Activated T-cell treated with anti-CD3 and anti-CD28 coated beads, Interleukin-2, amount 50 U/mL, for 72 hours (primary cell): ENCODE results near the gene TBCD. TPM values are rescaled to one million over a fixed set of nuclear protein-coding genes. Genes with fewer than 3 reads are reported as not detected.

ENCODE experiments used
- ATAC-seq, 2 donors: fragments of 150-1000 bp; cut with Tn5 transposase; replicated peaks in 1 of 2; 2 replicates each; pipeline ENCODE4 v1.10.0; 2021; ENCODE audit warnings: moderate library complexity in 2 of 2, mild to moderate bottlenecking in 1 of 2
- DNase-seq, 2 donors: peaks; one replicate each; pipeline ENCODE4 v3.0.0; 2021 to 2022; ENCODE audit warnings: mixed read lengths in 1 of 2
- H3K27ac Mint-ChIP-seq: one replicate; pipeline ENCODE4 v1.8.0; 2022; ENCODE audit warnings: mild to moderate bottlenecking, moderate library complexity, mixed read lengths
- H3K27me3 Mint-ChIP-seq: one replicate; pipeline ENCODE4 v1.8.0; 2022; ENCODE audit warnings: low read depth, mixed read lengths
- H3K36me3 Mint-ChIP-seq, 2 donors: one replicate each; pipeline ENCODE4 v1.8.0; 2022; ENCODE audit warnings: mixed read lengths in 2 of 2, mild to moderate bottlenecking in 1 of 2; ENCODE audit not compliant: insufficient read depth in 2 of 2
- H3K4me1 Mint-ChIP-seq: one replicate; pipeline ENCODE4 v1.8.0; 2022; ENCODE audit warnings: low read depth, mixed read lengths
- H3K4me3 Mint-ChIP-seq, 2 donors: one replicate each; pipeline ENCODE4 v1.8.0; 2022; ENCODE audit warnings: mild to moderate bottlenecking in 2 of 2, mixed read lengths in 2 of 2, moderate library complexity in 2 of 2
- H3K9me3 Mint-ChIP-seq, 2 donors: one replicate each; pipeline ENCODE4 v1.8.0; 2022; ENCODE audit warnings: mixed read lengths in 2 of 2
- total RNA-seq, 2 donors: library from RNA; stranded (reverse); gene quantifications; one replicate each; pipeline ENCODE4 v1.2.3, GENCODE V29; 2022

TBCD gene
- total RNA-seq, 2 donors from 2014 or later = 112 to 134 TPM

GRCh38 chr17:82924214-82924613 lies 172.3 kb downstream of the TBCD start:
- Mint-ChIP-seq H3K4me3 (no peak overlapping the region), H3K36me3 (peaks cover 6 to 9% of the 10 kb centered on the region in 2 donors), H3K9me3 (no peaks in the 10 kb centered on the region), H3K27me3 (no peaks in the 10 kb centered on the region), H3K27ac (no peak overlapping the region), H3K4me1 (no peaks in the 10 kb centered on the region)
- DNase-seq (no peak), ATAC-seq (no peak)

- H3K4me1 Mint-ChIP-seq = no peaks in the 10 kb centered on the region
- H3K36me3 Mint-ChIP-seq = peaks cover 6 to 9% of the 10 kb centered on the region in 2 donors
- H3K4me3 Mint-ChIP-seq = no peak overlapping the region
- H3K27me3 Mint-ChIP-seq = no peaks in the 10 kb centered on the region
- H3K9me3 Mint-ChIP-seq = no peaks in the 10 kb centered on the region
- ATAC-seq (no peak), DNase-seq (no peak)
- H3K27ac Mint-ChIP-seq = no peak overlapping the region
Measured at GRCh38 chr17:82924812-82925211, 172.9 kb downstream of the TBCD start.

- peaks cover 6 to 9% of the 10 kb centered on the region in 2 donors for H3K36me3 Mint-ChIP-seq
- no peak overlapping the region for H3K4me3 Mint-ChIP-seq
- no peak for ATAC-seq
- no peaks in the 10 kb centered on the region for H3K9me3 Mint-ChIP-seq
- DNase-seq = no peak
- no peaks in the 10 kb centered on the region for H3K27me3 Mint-ChIP-seq
- H3K4me1 Mint-ChIP-seq = no peaks in the 10 kb centered on the region
- no peak overlapping the region for H3K27ac Mint-ChIP-seq
Measured at GRCh38 chr17:82925336-82925735, 173.5 kb downstream of the TBCD start.

GRCh38 chr17:82926081-82926480 lies 174.2 kb downstream of the TBCD start:
- H3K36me3 Mint-ChIP-seq = peaks cover 9 to 10% of the 10 kb centered on the region in 2 donors
- no peaks in the 10 kb centered on the region for H3K9me3 Mint-ChIP-seq
- H3K27ac Mint-ChIP-seq = no peak overlapping the region
- no peak overlapping the region for H3K4me3 Mint-ChIP-seq
- H3K4me1 Mint-ChIP-seq = no peaks in the 10 kb centered on the region
- DNase-seq (no peak), ATAC-seq (no peak)
- no peaks in the 10 kb centered on the region for H3K27me3 Mint-ChIP-seq

GRCh38 chr17:82926716-82927115 lies 174.9 kb downstream of the TBCD start:
- ATAC-seq (no peak), DNase-seq (no peak)
- Mint-ChIP-seq H3K27ac (no peak overlapping the region), H3K4me3 (no peak overlapping the region), H3K36me3 (peaks cover 9 to 13% of the 10 kb centered on the region in 2 donors), H3K27me3 (no peaks in the 10 kb centered on the region), H3K4me1 (no peaks in the 10 kb centered on the region), H3K9me3 (no peaks in the 10 kb centered on the region)

GRCh38 chr17:82927311-82927660 lies 175.4 kb downstream of the TBCD start:
- Mint-ChIP-seq H3K27ac (no peak overlapping the region), H3K4me3 (no peak overlapping the region), H3K9me3 (no peaks in the 10 kb centered on the region), H3K36me3 (peaks cover 9 to 13% of the 10 kb centered on the region in 2 donors), H3K4me1 (no peaks in the 10 kb centered on the region), H3K27me3 (no peaks in the 10 kb centered on the region)
- no peak for ATAC-seq
- DNase-seq = no peak

- ATAC-seq (no peak), DNase-seq (no peak)
- H3K9me3 Mint-ChIP-seq = no peaks in the 10 kb centered on the region
- peaks cover 9 to 14% of the 10 kb centered on the region in 2 donors for H3K36me3 Mint-ChIP-seq
- H3K4me1 Mint-ChIP-seq = no peaks in the 10 kb centered on the region
- H3K27me3 Mint-ChIP-seq = no peaks in the 10 kb centered on the region
- H3K4me3 Mint-ChIP-seq = no peak overlapping the region
- H3K27ac Mint-ChIP-seq = no peak overlapping the region
Measured at GRCh38 chr17:82927661-82928601, 176.1 kb downstream of the TBCD start.

GRCh38 chr17:82929011-82929622 lies 177.3 kb downstream of the TBCD start:
- DNase-seq (no peak), ATAC-seq (no peak)
- peaks cover 9 to 14% of the 10 kb centered on the region in 2 donors for H3K36me3 Mint-ChIP-seq
- no peaks in the 10 kb centered on the region for H3K27me3 Mint-ChIP-seq
- H3K27ac Mint-ChIP-seq = no peak overlapping the region
- no peak overlapping the region for H3K4me3 Mint-ChIP-seq
- H3K4me1 Mint-ChIP-seq = no peaks in the 10 kb centered on the region
- no peaks in the 10 kb centered on the region for H3K9me3 Mint-ChIP-seq

- Mint-ChIP-seq H3K36me3 (peaks cover 9 to 14% of the 10 kb centered on the region in 2 donors), H3K4me1 (no peaks in the 10 kb centered on the region), H3K27me3 (no peaks in the 10 kb centered on the region), H3K4me3 (no peak overlapping the region), H3K27ac (no peak overlapping the region), H3K9me3 (no peaks in the 10 kb centered on the region)
- ATAC-seq (no peak), DNase-seq (no peak)
Measured at GRCh38 chr17:82929676-82930042, 177.8 kb downstream of the TBCD start.

- Mint-ChIP-seq H3K27ac (no peak overlapping the region), H3K4me1 (no peaks in the 10 kb centered on the region), H3K36me3 (peaks cover 9 to 14% of the 10 kb centered on the region in 2 donors), H3K9me3 (no peaks in the 10 kb centered on the region), H3K4me3 (no peak overlapping the region), H3K27me3 (no peaks in the 10 kb centered on the region)
- ATAC-seq (no peak), DNase-seq (no peak)
Measured at GRCh38 chr17:82930043-82930923, 178.4 kb downstream of the TBCD start.

GRCh38 chr17:82930924-82931698 lies 179.2 kb downstream of the TBCD start:
- H3K36me3 Mint-ChIP-seq = peaks cover 10 to 20% of the 10 kb centered on the region in 2 donors
- no peaks in the 10 kb centered on the region for H3K27me3 Mint-ChIP-seq
- ATAC-seq = no peak
- H3K4me3 Mint-ChIP-seq = no peak overlapping the region
- no peaks in the 10 kb centered on the region for H3K4me1 Mint-ChIP-seq
- DNase-seq = no peak
- H3K9me3 Mint-ChIP-seq = no peaks in the 10 kb centered on the region
- H3K27ac Mint-ChIP-seq = no peak overlapping the region

- H3K27ac Mint-ChIP-seq = no peak overlapping the region
- no peaks in the 10 kb centered on the region for H3K27me3 Mint-ChIP-seq
- DNase-seq (no peak), ATAC-seq (no peak)
- no peaks in the 10 kb centered on the region for H3K9me3 Mint-ChIP-seq
- H3K36me3 Mint-ChIP-seq = peaks cover 7 to 21% of the 10 kb centered on the region in 2 donors
- no peaks in the 10 kb centered on the region for H3K4me1 Mint-ChIP-seq
- no peak overlapping the region for H3K4me3 Mint-ChIP-seq
Measured at GRCh38 chr17:82931699-82932517, 180.0 kb downstream of the TBCD start.
